A549 (cell line): ENCODE data around the gene UBE3B. TPM values are rescaled to one million over a fixed set of nuclear protein-coding genes. Genes with fewer than 3 reads are reported as not detected.

Experiments
- ATAC-seq, 2 experiments: fragments of 200-7000 bp in 1 of 2; fragments of >200 bp in 1 of 2; cut with Nextera tagmentation in 1 of 2; cut with Tn5 transposase in 1 of 2; 3 replicates each; pipeline versions ENCODE4 v1.8.0 to v1.9.1; 2018 to 2020; ENCODE audit warnings: mild to moderate bottlenecking in 1 of 2, moderate library complexity in 1 of 2
- CTCF ChIA-PET: fragments of 300-600 bp; sonication (Branson Sonifier 250); formaldehyde crosslinking; extraction: SDS; loops from one replicate; lab custom pipeline; 2021; ENCODE audit warnings: antibody characterized with exemption, inconsistent platforms; lab: Yijun Ruan, JAX
- POLR2A ChIA-PET: fragments of 350-600 bp; formaldehyde crosslinking; extraction: SDS; loops from one replicate; lab custom pipeline; 2021; ENCODE audit warnings: antibody characterized with exemption, inconsistent platforms; lab: Yijun Ruan, JAX
- DNase-seq, 2 experiments: peaks; one replicate each; pipeline versions ENCODE4 v3.0.0 to v3.0.0-alpha.2; 2011 to 2016; ENCODE audit warnings: low read depth in 1 of 2, low spot score in 1 of 2
- FAIRE-seq: peaks from 2 replicates; lab custom pipeline; 2011; peaks lifted over from hg19 to GRCh38; lab: Jason Lieb, UNC
- H3K27ac ChIP-seq, 2 experiments: fragments of >200 bp; sonication (Bioruptor Twin); formaldehyde crosslinking; 3 replicates each; pipeline ENCODE4 v1.5.1; 2016 to 2017
- H3K4me1 ChIP-seq: fragments of >200 bp; sonication (Bioruptor Twin); formaldehyde crosslinking; 3 replicates; pipeline ENCODE4 v1.6.1; 2016
- H3K4me2 ChIP-seq: fragments of >200 bp; sonication (Bioruptor Twin); formaldehyde crosslinking; 3 replicates; pipeline ENCODE4 v1.6.1; 2016
- H3K4me3 ChIP-seq: fragments of >200 bp; sonication (Bioruptor Twin); formaldehyde crosslinking; 3 replicates; pipeline ENCODE4 v1.5.1; 2016
- H3K9me3 ChIP-seq: fragments of >200 bp; sonication (Bioruptor Twin); formaldehyde crosslinking; 3 replicates; pipeline ENCODE4 v1.6.1; 2016
- CBX2 ChIP-seq: fragments of 200-600 bp; sonication (generic); IDR thresholded peaks from 2 replicates; pipeline ENCODE4 v1.6.1; 2016; ENCODE audit warnings: low read depth, mild to moderate bottlenecking, borderline replicate concordance
- CBX8 ChIP-seq: fragments of 200-600 bp; sonication (generic); IDR thresholded peaks from 2 replicates; pipeline ENCODE4 v1.6.1; 2016
- CEBPB ChIP-seq, 2 experiments: fragments of >200 bp in 1 of 2; sonication (Bioruptor Twin) in 1 of 2; formaldehyde crosslinking in 1 of 2; IDR thresholded peaks; 2 replicates each; pipeline ENCODE4 v1.6.1; 2012 to 2016
- CTCF ChIP-seq: fragments of >200 bp; sonication (Bioruptor Twin); formaldehyde crosslinking; IDR thresholded peaks from 3 replicates; pipeline ENCODE4 v1.5.1; 2016
- ESRRA ChIP-seq: fragments of 150-350 bp; IDR thresholded peaks from 2 replicates; pipeline ENCODE4 v1.6.1; 2014; ENCODE audit warnings: mild to moderate bottlenecking, low read length, borderline replicate concordance
- FOSL2 ChIP-seq, 2 experiments: fragments of 450-650 bp in 1 of 2; fragments of >200 bp in 1 of 2; sonication (Bioruptor Twin) in 1 of 2; formaldehyde crosslinking; IDR thresholded peaks; 2 replicates each; pipeline versions ENCODE4 v1.5.0 to v1.6.1; 2016 to 2020; ENCODE audit warnings: mild to moderate bottlenecking in 1 of 2, moderate library complexity in 1 of 2
- FOXS1 ChIP-seq: fragments of 250-450 bp; sonication (Bioruptor Pico); IDR thresholded peaks from 2 replicates; pipeline ENCODE4 v1.5.0; 2020; ENCODE audit warnings: mild to moderate bottlenecking, moderate library complexity
- GATA3 ChIP-seq: IDR thresholded peaks from 2 replicates; pipeline ENCODE4 v1.6.1; 2012; ENCODE audit warnings: borderline replicate concordance
- HES2 ChIP-seq: fragments of >200 bp; sonication (Bioruptor Twin); formaldehyde crosslinking; IDR thresholded peaks from 2 replicates; pipeline ENCODE4 v1.6.1; 2016
- HEYL ChIP-seq: fragments of 250-450 bp; sonication (Bioruptor Pico); IDR thresholded peaks from 2 replicates; pipeline ENCODE4 v1.8.0; 2021; ENCODE audit warnings: mild to moderate bottlenecking, moderate library complexity
- HMGXB4 ChIP-seq: fragments of 250-450 bp; sonication (Bioruptor Pico); IDR thresholded peaks from 2 replicates; pipeline ENCODE4 v1.5.0; 2021; ENCODE audit warnings: mild to moderate bottlenecking, moderate library complexity, borderline replicate concordance
- HOXA7 ChIP-seq: fragments of 250-450 bp; sonication (Bioruptor Pico); IDR thresholded peaks from 2 replicates; pipeline ENCODE4 v1.5.0; 2020; ENCODE audit warnings: mild to moderate bottlenecking, moderate library complexity
- JUNB ChIP-seq: fragments of >200 bp; sonication (Bioruptor Twin); formaldehyde crosslinking; IDR thresholded peaks from 2 replicates; pipeline ENCODE4 v1.6.1; 2016
- MYC ChIP-seq: IDR thresholded peaks from 2 replicates; pipeline ENCODE4 v1.6.1; 2012; ENCODE audit warnings: mild to moderate bottlenecking, inconsistent platforms, low read length, improper control_type of control experiment, borderline replicate concordance
- NFE2L2 ChIP-seq: fragments of 150-350 bp; conservative IDR thresholded peaks from 2 replicates; pipeline ENCODE4 v1.6.1; 2014; ENCODE audit warnings: low read length
- NPAS2 ChIP-seq: fragments of 250-450 bp; sonication (Bioruptor Pico); IDR thresholded peaks from 2 replicates; pipeline ENCODE4 v1.8.0; 2022; ENCODE audit warnings: mild to moderate bottlenecking, moderate library complexity, borderline replicate concordance
- NR3C1 ChIP-seq: fragments of >200 bp; sonication (Bioruptor Twin); formaldehyde crosslinking; IDR thresholded peaks from 3 replicates; pipeline ENCODE4 v1.6.1; 2017
- POLR2A ChIP-seq: IDR thresholded peaks from 2 replicates; pipeline ENCODE4 v1.6.1; 2012; ENCODE audit warnings: mild to moderate bottlenecking, low read length
- POLR2AphosphoS2 ChIP-seq: conservative IDR thresholded peaks from 2 replicates; pipeline ENCODE4 v1.6.1; 2012; ENCODE audit warnings: low read length, improper control_type of control experiment, inconsistent platforms
- RAD21 ChIP-seq, 2 experiments: fragments of >200 bp in 1 of 2; sonication (Bioruptor Twin) in 1 of 2; formaldehyde crosslinking in 1 of 2; IDR thresholded peaks in 1 of 2; conservative IDR thresholded peaks in 1 of 2; 2 replicates in 1 of 2; 3 replicates in 1 of 2; pipeline ENCODE4 v1.6.1; 2012 to 2018; ENCODE audit warnings: inconsistent platforms in 1 of 2
- RARB ChIP-seq: fragments of 250-450 bp; sonication (Bioruptor Pico); IDR thresholded peaks from 2 replicates; pipeline ENCODE4 v1.8.0; 2021; ENCODE audit warnings: mild to moderate bottlenecking, moderate library complexity
- RFX5 ChIP-seq: fragments of 450-650 bp; IDR thresholded peaks from 2 replicates; pipeline ENCODE4 v1.7.1; 2014; ENCODE audit warnings: antibody characterized with exemption, mild to moderate bottlenecking, moderate library complexity
- RNF2 ChIP-seq: fragments of 200-600 bp; sonication (generic); IDR thresholded peaks from 2 replicates; pipeline ENCODE4 v1.6.1; 2016; ENCODE audit warnings: low read depth, mild to moderate bottlenecking, antibody characterized with exemption, moderate library complexity, borderline replicate concordance
- SMC3 ChIP-seq: fragments of >200 bp; sonication (Bioruptor Twin); formaldehyde crosslinking; IDR thresholded peaks from 3 replicates; pipeline ENCODE4 v1.6.1; 2018; ENCODE audit warnings: inconsistent platforms
- ZC3H11A ChIP-seq: fragments of 450-650 bp; IDR thresholded peaks from 2 replicates; pipeline ENCODE4 v1.6.1; 2014; ENCODE audit warnings: antibody characterized with exemption, mild to moderate bottlenecking
- ZFP36 ChIP-seq: fragments of 450-650 bp; IDR thresholded peaks from 2 replicates; pipeline ENCODE4 v1.6.1; 2014; ENCODE audit warnings: borderline replicate concordance; ENCODE audit not compliant: partially characterized antibody
- WGBS: methylation state at CpG from one replicate; pipeline ENCODE4 v1.1.6; 2017; ENCODE audit errors: missing lambda C conversion rate; 5-methylcytosine and 5-hydroxymethylcytosine counted together
- polyA plus RNA-seq, 4 experiments: library from polyadenylated mRNA; depleted of rRNA in 3 of 4; stranded (reverse); fragments of >200 nt; fragmentation: RNase III in 1 of 4; extraction: RNeasy Plus Mini Kit Qiagen cat#74134 plus additional on column Dnase treatment in 1 of 4; gene quantifications; 2 replicates in 3 of 4; 3 replicates in 1 of 4; pipeline ENCODE4 v1.2.3, GENCODE V29; 2011 to 2017

The UBE3B gene
- polyA plus RNA-seq, 2 of the 4 experiments (the other 2 are of a cell fraction) = 14.0 to 38.0 TPM

- 0 out of 4 replicates have a peak, but pooled peaks of 1 of the 2 experiments have one; percentile 6 for TF ChIP-seq CEBPB (IDR thresholded peaks at IDR 0.05)
- no peak for TF ChIP-seq GATA3
- TF ChIP-seq HES2 = no peak
- no peaks in the 10 kb centered on the region for H3K4me1 ChIP-seq
- H3K4me3 ChIP-seq = no peak overlapping the region
- no peaks in the 10 kb centered on the region for H3K9me3 ChIP-seq
- CTCF ChIA-PET = interaction anchor here (1.0 to 1.8 kb wide), 5 partner anchors 9 to 21 kb away, joined by 3 read pairs; no protein-coding TSS in a partner anchor
- H3K27ac ChIP-seq = no peak overlapping the region
- POLR2A ChIA-PET = no interaction called here
- DNase-seq = no peak
- no peak overlapping the region for H3K4me2 ChIP-seq
- ATAC-seq = no peak
- 91% methylated on average over 8 of the region's 8 CpGs for WGBS
- FAIRE-seq = no peak
These were observed 28.6 kb upstream of the UBE3B start for GRCh38 chr12:109448707-109449390.

- no peak for TF ChIP-seq RAD21 (conservative IDR thresholded peaks at IDR 0.05 in 1 of 2, IDR thresholded peaks at IDR 0.05 in 1 of 2)
- no peak for TF ChIP-seq CBX2
- TF ChIP-seq CTCF = peak; percentile 20; the same call in 1 of the 3 replicates
- TF ChIP-seq NR3C1 = no peak
- TF ChIP-seq RNF2 = no peak
- TF ChIP-seq HMGXB4 (CRISPR knock-in tag) = no peak
- TF ChIP-seq, all 56 proteins: peak for 1
- H3K27ac ChIP-seq = no peak overlapping the region
- POLR2A ChIA-PET = no interaction called here
- ATAC-seq (peak; percentile 68 to 82; a peak in 5 of 6 replicates), DNase-seq (peak in 1 of 2 experiments; percentile 31), FAIRE-seq (no peak)
- H3K4me3 ChIP-seq = no peak overlapping the region
- no peaks in the 10 kb centered on the region for H3K4me1 ChIP-seq
- H3K9me3 ChIP-seq = no peaks in the 10 kb centered on the region
- no peak overlapping the region for H3K4me2 ChIP-seq
- CTCF ChIA-PET = interaction anchor here (1.0 to 1.8 kb wide), 9 partner anchors 10 to 29 kb away, joined by 3 to 11 read pairs (median 3); no protein-coding TSS in a partner anchor
- 84% methylated on average over 16 of the region's 16 CpGs for WGBS
These were observed 27.4 kb upstream of the UBE3B start for GRCh38 chr12:109449845-109450532.

GRCh38 chr12:109450980-109451379 is 26.5 kb upstream of the UBE3B start:
- Histone ChIP-seq H3K4me1 (no peaks in the 10 kb centered on the region), H3K4me3 (no peak overlapping the region), H3K27ac (no peak overlapping the region), H3K4me2 (no peak overlapping the region), H3K9me3 (no peaks in the 10 kb centered on the region)
- DNase-seq = no peak
- WGBS = 85% methylated on average over 4 of the region's 4 CpGs
- no peak for FAIRE-seq
- POLR2A ChIA-PET = no interaction called here
- TF ChIP-seq ZFP36 (no peak), HOXA7 (CRISPR knock-in tag) (no peak), JUNB (no peak), CEBPB (IDR thresholded peaks at IDR 0.05) (no peak), POLR2A (no peak), NFE2L2 (no peak), POLR2AphosphoS2 (no peak), MYC (no peak), HEYL (CRISPR knock-in tag) (no peak), RFX5 (no peak), FOSL2 (IDR thresholded peaks at IDR 0.05) (no peak), FOSL2 (CRISPR knock-in tag; IDR thresholded peaks at IDR 0.05) (no peak), ZC3H11A (no peak), NR3C1 (no peak), FOXS1 (no peak), NPAS2 (CRISPR knock-in tag) (no peak), SMC3 (no peak), RARB (no peak), ESRRA (no peak), CBX8 (no peak)
- CTCF ChIA-PET = interaction anchor here (1.0 to 1.6 kb wide), 4 partner anchors 18 to 28 kb away, joined by 3 to 11 read pairs (median 6); no protein-coding TSS in a partner anchor
- ATAC-seq = no peak
